Keratinocyte (primary cell): ENCODE data around the gene STS. TPM values are rescaled to one million over a fixed set of nuclear protein-coding genes. Genes with fewer than 3 reads are reported as not detected.

Experiments
- DNase-seq: peaks from one replicate; pipeline ENCODE4 v3.0.0-alpha.2; 2011; ENCODE audit warnings: low read depth, missing footprints, low spot score
- FAIRE-seq: peaks from 2 replicates; lab custom pipeline; 2011; peaks lifted over from hg19 to GRCh38; lab: Jason Lieb, UNC
- H2AFZ ChIP-seq: 2 replicates; pipeline ENCODE4 v1.6.0; 2012; ENCODE audit warnings: low read length, control low read depth, inconsistent platforms; ENCODE audit not compliant: control insufficient read depth
- H3K27ac ChIP-seq: 2 replicates; pipeline ENCODE4 v1.5.1; 2011; ENCODE audit warnings: low read length; ENCODE audit not compliant: control insufficient read depth, insufficient read depth
- H3K27me3 ChIP-seq: 3 replicates; pipeline ENCODE4 v1.6.0; 2011; ENCODE audit warnings: low read length; ENCODE audit not compliant: control insufficient read depth, insufficient read depth; ENCODE audit errors: extremely low read depth
- H3K36me3 ChIP-seq, 2 experiments: 2 replicates in 1 of 2; 3 replicates in 1 of 2; pipeline ENCODE4 v1.5.1; 2011; ENCODE audit warnings: low read length in 2 of 2, mild to moderate bottlenecking in 1 of 2; ENCODE audit not compliant: control insufficient read depth in 2 of 2, insufficient read depth in 2 of 2; ENCODE audit errors: extremely low read depth in 1 of 2
- H3K4me1 ChIP-seq: 3 replicates; pipeline ENCODE4 v1.5.1; 2011; ENCODE audit warnings: low read length; ENCODE audit not compliant: control insufficient read depth, insufficient read depth; ENCODE audit errors: extremely low read depth
- H3K4me2 ChIP-seq: 3 replicates; pipeline ENCODE4 v1.6.0; 2011; ENCODE audit warnings: low read depth, low read length; ENCODE audit not compliant: control insufficient read depth, insufficient read depth; ENCODE audit errors: extremely low read depth
- H3K4me3 ChIP-seq, 3 experiments: fragments of 200-600 bp in 1 of 3; sonication (generic) in 1 of 3; 2 replicates in 2 of 3; 3 replicates in 1 of 3; pipeline ENCODE4 v1.5.1; 2011 to 2016; ENCODE audit warnings: low read length in 3 of 3, mild to moderate bottlenecking in 3 of 3, control low read depth in 2 of 3, inconsistent platforms in 1 of 3, low read depth in 1 of 3, mixed read lengths in 1 of 3, mixed run types in 1 of 3, moderate library complexity in 1 of 3; ENCODE audit not compliant: control insufficient read depth in 2 of 3, insufficient read depth in 2 of 3; ENCODE audit errors: extremely low read depth in 1 of 3
- H3K79me2 ChIP-seq: 2 replicates; pipeline ENCODE4 v1.6.0; 2012; ENCODE audit warnings: low read length; ENCODE audit not compliant: control insufficient read depth, insufficient read depth
- H3K9ac ChIP-seq: 3 replicates; pipeline ENCODE4 v1.6.0; 2011; ENCODE audit warnings: low read length; ENCODE audit not compliant: control insufficient read depth, insufficient read depth; ENCODE audit errors: extremely low read depth
- H3K9me1 ChIP-seq: 3 replicates; pipeline ENCODE4 v1.6.0; 2011; ENCODE audit warnings: low read length; ENCODE audit not compliant: control insufficient read depth, insufficient read depth; ENCODE audit errors: extremely low read depth
- H3K9me3 ChIP-seq: 2 replicates; pipeline ENCODE4 v1.5.1; 2012; ENCODE audit warnings: low read depth, low read length; ENCODE audit not compliant: control insufficient read depth
- H4K20me1 ChIP-seq: 3 replicates; pipeline ENCODE4 v1.6.0; 2011; ENCODE audit warnings: low read length; ENCODE audit not compliant: control insufficient read depth, insufficient read depth; ENCODE audit errors: extremely low read depth
- CTCF ChIP-seq, 3 experiments: IDR thresholded peaks in 1 of 3; conservative IDR thresholded peaks in 1 of 3; optimal IDR thresholded peaks in 1 of 3; 2 replicates in 2 of 3; 3 replicates in 1 of 3; pipeline versions ENCODE3 to v1.5.1; 2011; ENCODE audit warnings: low read length in 3 of 3, mild to moderate bottlenecking in 3 of 3, moderate library complexity in 2 of 3, control low read depth in 1 of 3, inconsistent platforms in 1 of 3; ENCODE audit not compliant: insufficient read depth in 2 of 3; ENCODE audit errors: extremely low read depth in 1 of 3
- EZH2 ChIP-seq: IDR thresholded peaks from one replicate; pipeline ENCODE4 v1.6.1; 2012; ENCODE audit warnings: inconsistent platforms, mild to moderate bottlenecking, low read length, moderate library complexity
- dilution Hi-C: fragments of 300-500 bp; cut with MboI; formaldehyde crosslinking; loops from one replicate; pipeline ENCODE4 v1.7.0; 2020; ENCODE audit warnings: low sequenced_read_pairs; ENCODE audit not compliant: extremely low pct_ligation_motif_present
- polyA plus RNA-seq, 5 experiments: library from polyadenylated mRNA; depleted of rRNA in 3 of 5; stranded (reverse) in 3 of 5; stranded (forward) in 1 of 5; unstranded in 1 of 5; fragments of >200 nt; gene quantifications; 1 replicate in 1 of 5; 2 replicates in 3 of 5; 3 replicates in 1 of 5; pipeline versions ENCODE4 v1.2.1 to v1.2.3, GENCODE V29; 2011 to 2012; ENCODE audit warnings: missing spikeins in 2 of 5, low read depth in 1 of 5, low replicate concordance in 1 of 5

STS gene
- polyA plus RNA-seq, 1 donor (not counting 4 experiments of a cell fraction or from before 2014, with no cell fraction given): 2.9 TPM

DNA sequence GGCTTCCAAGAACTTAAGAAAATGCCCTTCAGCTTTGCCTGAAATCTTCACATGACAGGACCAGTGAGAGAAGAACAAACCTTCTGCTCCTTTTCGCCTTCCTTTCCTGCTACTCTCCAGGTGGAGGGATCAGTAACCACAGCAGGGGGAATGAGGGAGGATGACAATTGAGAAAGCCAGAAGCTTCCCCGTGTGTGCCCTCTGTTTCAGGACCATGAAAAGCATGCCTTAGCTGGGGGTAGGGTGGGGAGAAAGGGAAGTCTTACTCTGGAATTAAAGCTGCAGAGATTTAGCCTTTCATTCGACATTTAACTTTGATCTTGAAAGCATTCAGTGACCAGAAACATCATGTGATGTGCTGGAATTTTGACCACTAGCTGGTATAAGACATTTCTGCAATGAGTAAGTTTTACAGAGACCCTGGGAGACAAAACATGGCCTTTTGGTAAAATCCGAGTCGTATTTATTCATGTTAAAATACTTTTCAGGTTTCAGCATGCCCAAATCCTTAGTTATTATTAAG is 11.0 kb downstream of the STS start:
- peaks cover 5% of the 10 kb centered on the region for H3K9me1 ChIP-seq
- H2AFZ ChIP-seq: no peak overlapping the region
- DNase-seq (no peak), FAIRE-seq (no peak)
- no peaks in the 10 kb centered on the region for H3K79me2 ChIP-seq
- H3K27me3 ChIP-seq: no peaks in the 10 kb centered on the region
- TF ChIP-seq EZH2 (no peak), CTCF (optimal IDR thresholded peaks at IDR 0.05 in 1 of 3, IDR thresholded peaks at IDR 0.05 in 1 of 3, conservative IDR thresholded peaks at IDR 0.05 in 1 of 3; ENCODE audit: extremely low read depth in 1 of 3, insufficient read depth in 2 of 3, low read length in 3 of 3) (no peak)
- peak overlapping the region; percentile 76 for H3K4me2 ChIP-seq
- H3K36me3 ChIP-seq: no peaks in the 10 kb centered on the region
- H4K20me1 ChIP-seq: no peaks in the 10 kb centered on the region
- no peaks in the 10 kb centered on the region for H3K9me3 ChIP-seq
- H3K27ac ChIP-seq: no peak overlapping the region
- no peak overlapping the region for H3K9ac ChIP-seq
- dilution Hi-C loops: no loop called here
- no peak overlapping the region for H3K4me3 ChIP-seq
- H3K4me1 ChIP-seq: peaks cover 17% of the 10 kb centered on the region

GRCh38 chrX:7159149-7159861 is 11.8 kb downstream of the STS start:
- peak overlapping the region in 1 of 3 experiments; percentile 27 for H3K4me3 ChIP-seq
- dilution Hi-C loops: no loop called here
- H3K4me2 ChIP-seq: peak overlapping the region; percentile 76
- no peaks in the 10 kb centered on the region for H3K36me3 ChIP-seq
- peaks cover 5% of the 10 kb centered on the region for H3K9me1 ChIP-seq
- H3K27ac ChIP-seq: peak overlapping the region; percentile 56
- H3K27me3 ChIP-seq: no peaks in the 10 kb centered on the region
- H3K9me3 ChIP-seq: no peaks in the 10 kb centered on the region
- TF ChIP-seq EZH2 (no peak), CTCF (optimal IDR thresholded peaks at IDR 0.05 in 1 of 3, IDR thresholded peaks at IDR 0.05 in 1 of 3, conservative IDR thresholded peaks at IDR 0.05 in 1 of 3; ENCODE audit: extremely low read depth in 1 of 3, insufficient read depth in 2 of 3, low read length in 3 of 3) (no peak)
- H3K9ac ChIP-seq: peak overlapping the region; percentile 33
- FAIRE-seq: peak; percentile 51
- no peaks in the 10 kb centered on the region for H4K20me1 ChIP-seq
- H2AFZ ChIP-seq: peak overlapping the region; percentile 30
- no peak for DNase-seq
- peaks cover 17% of the 10 kb centered on the region for H3K4me1 ChIP-seq
- H3K79me2 ChIP-seq: no peaks in the 10 kb centered on the region
